Prostate gland (tissue), 2 donors: Measurements from ENCODE around the gene KIFC1.

Experiments used
- CTCF ChIP-seq, 4 experiments: fragments of 200-600 bp in 2 of 4; fragments of 450-650 bp in 2 of 4; sonication (generic) in 2 of 4; IDR thresholded peaks; 1 replicate in 3 of 4; 2 replicates in 1 of 4; pipeline ENCODE4 v1.5.1; 2016 to 2019; ENCODE audit warnings: antibody characterized with exemption in 4 of 4, mild to moderate bottlenecking in 2 of 4, moderate library complexity in 2 of 4
- POLR2A ChIP-seq: fragments of 450-650 bp; IDR thresholded peaks from one replicate; pipeline ENCODE4 v1.6.1; 2016; ENCODE audit warnings: antibody characterized with exemption, mild to moderate bottlenecking
- POLR2AphosphoS5 ChIP-seq: sonication (generic); formaldehyde crosslinking; IDR thresholded peaks from one replicate; pipeline ENCODE4 v1.6.1; 2017; ENCODE audit warnings: antibody characterized with exemption

GRCh38 chr6:33415831-33416230 lies 24.2 kb downstream of the KIFC1 start:
- TF ChIP-seq CTCF (IDR thresholded peaks at IDR 0.05) (no peak), POLR2A (no peak), POLR2AphosphoS5 (no peak)
